Activated T-helper 1 cell treated with Interleukin-2 at 50 U/mL for 16 hours (primary cell): ENCODE data around the gene KCNH1.

Source experiments
- DNase-seq: peaks from one replicate; pipeline ENCODE4 v3.0.0-alpha.2; 2020; ENCODE audit warnings: low read depth

The KCNH1 gene

GRCh38 chr1:210866532-210866931 lies 267.4 kb downstream of the KCNH1 start:
- no peak for DNase-seq

- DNase-seq: no peak
These were observed 276.2 kb downstream of the KCNH1 start for GRCh38 chr1:210857705-210858104.

- DNase-seq: no peak
These were observed 276.7 kb downstream of the KCNH1 start for GRCh38 chr1:210857146-210857663.

- DNase-seq: no peak
These were observed 278.5 kb downstream of the KCNH1 start for GRCh38 chr1:210855440-210855839.

- no peak for DNase-seq
These were observed 280.7 kb downstream of the KCNH1 start for GRCh38 chr1:210853276-210853675.

- DNase-seq: no peak
These were observed 283.4 kb downstream of the KCNH1 start for GRCh38 chr1:210850556-210850955.

- DNase-seq: no peak
These were observed 285.5 kb downstream of the KCNH1 start for GRCh38 chr1:210848474-210848873.

- DNase-seq: no peak
These were observed 291.9 kb downstream of the KCNH1 start for GRCh38 chr1:210841926-210842625.

GRCh38 chr1:210830034-210831028 lies 303.6 kb downstream of the KCNH1 start:
- DNase-seq: no peak

- no peak for DNase-seq
These were observed 304.9 kb downstream of the KCNH1 start for GRCh38 chr1:210828996-210829596.

GRCh38 chr1:210827481-210827880 lies 306.5 kb downstream of the KCNH1 start:
- DNase-seq: no peak

GRCh38 chr1:210826686-210827085 lies 307.3 kb downstream of the KCNH1 start:
- DNase-seq: no peak

- DNase-seq: no peak
These were observed 311.0 kb downstream of the KCNH1 start for GRCh38 chr1:210822932-210823331.

- no peak for DNase-seq
These were observed 311.7 kb downstream of the KCNH1 start for GRCh38 chr1:210822241-210822640.

- no peak for DNase-seq
These were observed 312.3 kb downstream of the KCNH1 start for GRCh38 chr1:210821615-210822014.

GRCh38 chr1:210819266-210819665 lies 314.7 kb downstream of the KCNH1 start:
- no peak for DNase-seq

- no peak for DNase-seq
These were observed 316.3 kb downstream of the KCNH1 start for GRCh38 chr1:210817385-210818275.

- no peak for DNase-seq
These were observed 318.1 kb downstream of the KCNH1 start for GRCh38 chr1:210815641-210816550.

GRCh38 chr1:210814382-210815123 lies 319.4 kb downstream of the KCNH1 start:
- no peak for DNase-seq

- DNase-seq: no peak
These were observed 332.4 kb downstream of the KCNH1 start for GRCh38 chr1:210801501-210801900.
